Lung (tissue), 16 donors: ENCODE results near the gene FAT2. TPM values are rescaled to one million over a fixed set of nuclear protein-coding genes. Genes with fewer than 3 reads are reported as not detected.
A peak's percentile ranks its signal among the peaks of the same experiment; 100 is the strongest.

Source experiments
- ATAC-seq: fragments of 200-7000 bp; cut with Tn5 transposase; one replicate; pipeline ENCODE4 v1.9.1; 2020; ENCODE audit warnings: moderate number of reproducible peaks; ENCODE audit not compliant: insufficient read depth, low FRiP score
- DNase-seq, 3 donors: peaks; one replicate each; pipeline ENCODE4 v3.0.0-alpha.2; 2013 to 2017
- H3K27ac ChIP-seq, 2 donors: one replicate each; pipeline ENCODE4 v1.5.1; 2013; ENCODE audit warnings: mild to moderate bottlenecking in 2 of 2, moderate library complexity in 2 of 2, control low read depth in 1 of 2, inconsistent platforms in 1 of 2, low read depth in 1 of 2, low read length in 1 of 2
- H3K27me3 ChIP-seq, 3 donors: one replicate each; pipeline ENCODE4 v1.5.1; 2013; ENCODE audit warnings: low read length in 2 of 3; ENCODE audit not compliant: control insufficient read depth in 3 of 3, insufficient read depth in 3 of 3
- H3K36me3 ChIP-seq, 4 donors: one replicate each; pipeline ENCODE4 v1.5.1; 2013; ENCODE audit warnings: low read length in 4 of 4, mild to moderate bottlenecking in 1 of 4, moderate library complexity in 1 of 4; ENCODE audit not compliant: control insufficient read depth in 4 of 4, insufficient read depth in 4 of 4
- H3K4me1 ChIP-seq, 5 donors: one replicate each; pipeline ENCODE4 v1.5.1; 2013; ENCODE audit warnings: low read length in 5 of 5, mild to moderate bottlenecking in 2 of 5, moderate library complexity in 1 of 5; ENCODE audit not compliant: control insufficient read depth in 5 of 5, insufficient read depth in 5 of 5
- H3K4me3 ChIP-seq: one replicate; pipeline ENCODE4 v1.5.1; 2013; ENCODE audit warnings: mild to moderate bottlenecking, control low read depth, moderate library complexity
- H3K9ac ChIP-seq, 2 donors: one replicate each; pipeline ENCODE4 v1.5.1; 2013; ENCODE audit warnings: low read length in 2 of 2, control low read depth in 1 of 2; ENCODE audit not compliant: insufficient read depth in 1 of 2
- H3K9me3 ChIP-seq, 4 donors: one replicate each; pipeline ENCODE4 v1.5.1; 2013; ENCODE audit warnings: low read length in 3 of 4, mild to moderate bottlenecking in 1 of 4, moderate library complexity in 1 of 4; ENCODE audit not compliant: control insufficient read depth in 4 of 4, insufficient read depth in 3 of 4
- CTCF ChIP-seq: IDR thresholded peaks from 2 replicates; pipeline ENCODE4 v1.5.1; 2012; ENCODE audit warnings: mild to moderate bottlenecking; ENCODE audit errors: control extremely low read depth, extremely low read depth
- WGBS, 2 donors: extraction: QIAGEN DNeasy Blood & Tissue Kit; methylation state at CpG; one replicate each; pipeline ENCODE4 v1.1.7; 2013; 5-methylcytosine and 5-hydroxymethylcytosine counted together
- long read RNA-seq, 5 donors: transcript quantifications; one replicate each; lab custom pipeline, GENCODE V29; 2026
- polyA plus RNA-seq, 2 donors: library from polyadenylated mRNA; stranded (reverse); fragments of 200-250 nt; gene quantifications; one replicate each; pipeline ENCODE4 v1.2.1, GENCODE V29; 2013
- total RNA-seq, 2 donors: library from RNA; depleted of rRNA in 1 of 2; stranded (reverse); fragments of >200 nt in 1 of 2; gene quantifications; one replicate each; pipeline ENCODE4 v1.2.1, GENCODE V29; 2014 to 2021
- donor health status: control.
- donor health status: control.
- donor health status: Bipolar disorder and iron deficiency.
- donor health status: healthy.
- donor health status: DM: yes; HTN: yes; CAD: no.

FAT2 gene
- total RNA-seq (1 to 10 TPM in 1 of 2 donors, under 1 TPM in 1; 0.57 to 3.1 TPM), polyA plus RNA-seq (under 1 TPM; 0.24 to 0.78 TPM)
- long read RNA-seq, donor 1: 0 reads
- long read RNA-seq, donor 2: 0 reads
- long read RNA-seq, donor 3: 0 reads
- long read RNA-seq, donor 4: 0 reads
- long read RNA-seq, donor 5: 0 reads

GRCh38 chr5:151591144-151591819 is at the start of gene FAT2:
TSS of gene FAT2 (minus strand) at chr5:151591331. CDS start at chr5:151568931, 22,400 bp downstream.
- Histone ChIP-seq H3K4me3 (no peak within 1 kb of the TSS), H3K36me3 (no peaks in the 10 kb centered on the region), H3K9me3 (no peaks in the 10 kb centered on the region), H3K9ac (no peak within 1 kb of the TSS), H3K27ac (no peak within 1 kb of the TSS), H3K27me3 (no peaks in the 10 kb centered on the region), H3K4me1 (no peaks in the 10 kb centered on the region)
- DNase-seq (peak in 1 of 3 donors; percentile 10), ATAC-seq (no peak)
- 52 to 73% methylated on average over 13 of the region's 13 CpGs for WGBS, 2 donors
- no peak for TF ChIP-seq CTCF

- Histone ChIP-seq H3K9ac (no peak overlapping the region), H3K36me3 (no peaks in the 10 kb centered on the region), H3K27ac (no peak overlapping the region), H3K4me1 (no peaks in the 10 kb centered on the region), H3K4me3 (no peak overlapping the region), H3K9me3 (peaks cover 0 to 2% (median 0%) of the 10 kb centered on the region in 4 donors), H3K27me3 (no peaks in the 10 kb centered on the region)
- TF ChIP-seq CTCF: no peak
- DNase-seq (no peak), ATAC-seq (no peak)
- WGBS, 2 donors: 82% methylated on average over 4 of the region's 4 CpGs
These were observed 47.5 kb upstream of the FAT2 start for GRCh38 chr5:151638619-151639018.

GRCh38 chr5:151637676-151638075 is 46.5 kb upstream of the FAT2 start:
- H3K4me1 ChIP-seq: no peaks in the 10 kb centered on the region
- ATAC-seq (no peak), DNase-seq (no peak)
- H3K9ac ChIP-seq: no peak overlapping the region
- H3K27ac ChIP-seq: no peak overlapping the region
- peaks cover 0 to 2% (median 0%) of the 10 kb centered on the region in 4 donors for H3K9me3 ChIP-seq
- 60 to 68% methylated on average over 5 of the region's 5 CpGs for WGBS, 2 donors
- H3K36me3 ChIP-seq: no peaks in the 10 kb centered on the region
- H3K4me3 ChIP-seq: no peak overlapping the region
- TF ChIP-seq CTCF: no peak
- H3K27me3 ChIP-seq: no peaks in the 10 kb centered on the region
